ENCODE measurements around the gene SYVN1. TPM values are rescaled to one million over a fixed set of nuclear protein-coding genes. Genes with fewer than 3 reads are reported as not detected.
A peak's percentile ranks its signal among the peaks of the same experiment; 100 is the strongest.

Gene SYVN1
- total and polyA plus RNA-seq, 10 donors, result 35.1 to 152 (median 98.6) TPM

GRCh38 chr11:65147352-65148075 is 13.2 kb upstream of the SYVN1 start:
- no peak overlapping the region for H3K27ac ChIP-seq
- no peak for DNase-seq
- no peak for TF ChIP-seq POLR2A (IDR thresholded peaks at IDR 0.05)
- no peak for TF ChIP-seq POLR2AphosphoS5 (IDR thresholded peaks at IDR 0.05)
- TF ChIP-seq CTCF (IDR thresholded peaks at IDR 0.05 in 8 of 11, conservative IDR thresholded peaks at IDR 0.05 in 3 of 11), result no peak
- H3K9me3 ChIP-seq, result peaks cover 0 to 8% (median 0%) of the 10 kb centered on the region in 8 donors
- no peak overlapping the region for H3K4me3 ChIP-seq
- intact Hi-C loops (cut with DNase I; ENCODE audit: low total_unique reads), result no loop called here
- WGBS, 5 donors, result 77 to 97% (median 88%) methylated on average over 2 of the region's 2 CpGs
- no peaks in the 10 kb centered on the region for H3K27me3 ChIP-seq (replicated peaks in 1 of 7)
- H3K36me3 ChIP-seq, result no peaks in the 10 kb centered on the region
- peaks cover 0 to 47% (median 17%) of the 10 kb centered on the region in 6 donors for H3K4me1 ChIP-seq

DNA sequence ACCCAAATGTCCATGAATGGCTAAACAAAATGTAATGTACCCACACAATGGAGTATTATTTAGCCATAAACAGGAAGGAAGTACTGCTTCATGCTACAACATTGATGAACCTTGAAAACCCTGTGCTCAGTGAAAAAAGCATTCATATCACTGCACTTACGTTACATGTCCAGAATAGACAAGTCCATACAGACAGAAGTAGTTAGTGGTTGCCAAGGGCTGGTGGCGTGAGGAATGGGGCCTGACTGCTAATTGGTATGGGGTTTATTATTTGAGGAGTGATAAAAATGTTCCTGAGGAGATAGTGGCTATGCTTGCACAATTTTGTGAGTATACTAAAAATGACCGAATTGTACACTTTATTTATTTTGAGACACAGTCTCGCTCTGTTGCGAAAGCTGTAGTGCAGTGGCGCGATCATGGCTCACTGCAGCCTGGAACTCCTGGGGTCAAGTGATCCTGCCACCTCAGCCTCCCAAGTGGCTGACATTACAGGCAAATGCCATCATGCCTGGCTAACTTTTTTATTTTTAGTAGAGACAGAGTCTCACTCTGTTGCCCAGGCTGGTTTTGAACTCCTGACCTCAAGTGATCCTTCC is 7.7 kb upstream of the SYVN1 start:
- H3K27ac ChIP-seq, result no peak overlapping the region
- WGBS, 5 donors, result 60 to 84% (median 67%) methylated on average over 7 of the region's 7 CpGs
- H3K4me3 ChIP-seq, result no peak overlapping the region
- no peak for TF ChIP-seq CTCF (IDR thresholded peaks at IDR 0.05 in 8 of 11, conservative IDR thresholded peaks at IDR 0.05 in 3 of 11)
- TF ChIP-seq POLR2A (IDR thresholded peaks at IDR 0.05), result no peak
- TF ChIP-seq POLR2AphosphoS5 (IDR thresholded peaks at IDR 0.05), result no peak
- H3K27me3 ChIP-seq (replicated peaks in 1 of 7), result no peaks in the 10 kb centered on the region
- peaks cover 0 to under 1% (median 0%) of the 10 kb centered on the region in 8 donors for H3K9me3 ChIP-seq
- intact Hi-C loops (cut with DNase I; ENCODE audit: low total_unique reads), result no loop called here
- no peak for DNase-seq
- H3K4me1 ChIP-seq, result peaks cover 0 to 22% (median 0%) of the 10 kb centered on the region in 6 donors
- no peaks in the 10 kb centered on the region for H3K36me3 ChIP-seq

- Histone ChIP-seq H3K4me3 (no peak overlapping the region), H3K27me3 (replicated peaks in 1 of 7) (no peaks in the 10 kb centered on the region), H3K4me1 (peaks cover 24 to 49% (median 35%) of the 10 kb centered on the region in 6 donors), H3K9me3 (no peaks in the 10 kb centered on the region), H3K27ac (no peak overlapping the region), H3K36me3 (peaks cover under 1 to 15% (median 12%) of the 10 kb centered on the region in 6 donors)
- peak; percentile 42 for DNase-seq
- WGBS, 5 donors, result 89 to 92% (median 90%) methylated on average over 15 of the region's 15 CpGs
- TF ChIP-seq CTCF (IDR thresholded peaks at IDR 0.05 in 8 of 11, conservative IDR thresholded peaks at IDR 0.05 in 3 of 11), result no peak
- TF ChIP-seq POLR2AphosphoS5 (IDR thresholded peaks at IDR 0.05), result no peak
- no peak for TF ChIP-seq POLR2A (IDR thresholded peaks at IDR 0.05)
- intact Hi-C loops (cut with DNase I; ENCODE audit: low total_unique reads), result no loop called here
Observed at GRCh38 chr11:65136515-65137096, 2.3 kb upstream of the SYVN1 start.

- peaks cover 32 to 58% (median 44%) of the 10 kb centered on the region in 6 donors for H3K4me1 ChIP-seq
- no peak for TF ChIP-seq POLR2AphosphoS5 (IDR thresholded peaks at IDR 0.05)
- no peak for TF ChIP-seq POLR2A (IDR thresholded peaks at IDR 0.05)
- TF ChIP-seq CTCF (IDR thresholded peaks at IDR 0.05 in 8 of 11, conservative IDR thresholded peaks at IDR 0.05 in 3 of 11), result no peak
- peaks cover 5 to 24% (median 22%) of the 10 kb centered on the region in 6 donors for H3K36me3 ChIP-seq
- no peaks in the 10 kb centered on the region for H3K9me3 ChIP-seq
- H3K27ac ChIP-seq, result peak overlapping the region; percentile 92 to 100 (median 98)
- peak overlapping the region; percentile 77 to 99 (median 96) for H3K4me3 ChIP-seq
- H3K27me3 ChIP-seq (replicated peaks in 1 of 7), result no peaks in the 10 kb centered on the region
- intact Hi-C loops (cut with DNase I; ENCODE audit: low total_unique reads), result no loop called here
- 54 to 65% (median 63%) methylated on average over 11 of the region's 11 CpGs for WGBS, 5 donors
- peak; percentile 73 for DNase-seq
Observed at GRCh38 chr11:65135633-65136145, 1.4 kb upstream of the SYVN1 start.
